ENCODE results near the gene ARHGAP26.

DNA sequence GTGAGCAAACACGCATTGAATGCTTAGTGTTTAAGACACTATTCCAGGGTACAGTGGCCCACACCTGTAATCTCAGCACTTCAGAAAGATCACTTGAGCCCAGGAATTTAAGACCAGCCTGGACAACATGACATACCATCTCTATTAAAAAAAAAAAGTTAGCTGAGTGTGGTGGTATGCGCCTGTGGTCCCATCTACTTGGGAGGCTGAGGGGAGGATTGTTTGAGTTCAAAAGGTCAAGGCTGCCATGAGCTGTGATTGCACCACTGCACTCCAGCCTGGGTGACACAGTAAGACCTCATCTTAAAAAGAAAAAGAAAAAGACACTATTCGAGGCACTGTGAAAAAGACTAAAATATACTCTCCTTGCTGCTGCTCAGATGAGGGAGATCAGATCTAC is 392.6 kb downstream of the ARHGAP26 start:
- no peak for TF ChIP-seq CTCF (IDR thresholded peaks at IDR 0.05)
- TF ChIP-seq POLR2A (IDR thresholded peaks at IDR 0.05): no peak
